Panc1 (cell line): Measurements from ENCODE around the gene RBMS3. TPM values are rescaled to one million over a fixed set of nuclear protein-coding genes. Genes with fewer than 3 reads are reported as not detected.

Source experiments
- ATAC-seq: fragments of 200-7000 bp; cut with Tn5 transposase; 2 replicates; pipeline ENCODE4 v1.9.1; 2020; ENCODE audit warnings: mild to moderate bottlenecking, moderate library complexity
- BruUV-seq: library from RNA; stranded (reverse); fragments of 400-500 nt; replicated peaks from 2 replicates; lab custom pipeline; 2021; lab: Mats Ljungman, UMichigan
- CTCF ChIA-PET: fragments of 300-600 bp; sonication (Branson Sonifier 250); formaldehyde crosslinking; loops from one replicate; lab custom pipeline; 2022; ENCODE audit warnings: antibody characterized with exemption; lab: Charles Lee
- POLR2A ChIA-PET: fragments of 300-600 bp; sonication (Branson Sonifier 250); formaldehyde crosslinking; loops from one replicate; lab custom pipeline; 2022; ENCODE audit warnings: antibody characterized with exemption; lab: Charles Lee
- DNase-seq: peaks from one replicate; pipeline ENCODE4 v3.0.0-alpha.2; 2010; ENCODE audit warnings: low read depth, low spot score
- H3K27ac ChIP-seq: 2 replicates; pipeline ENCODE4 v1.5.1; 2011; ENCODE audit warnings: mild to moderate bottlenecking, low read length, inconsistent platforms
- H3K27me3 ChIP-seq: fragments of 200-500 bp; sonication (Bioruptor generic); 2 replicates; pipeline ENCODE4 v1.6.0; 2014; ENCODE audit warnings: low read length, inconsistent platforms; ENCODE audit not compliant: control insufficient read depth, insufficient read depth
- H3K36me3 ChIP-seq: fragments of 200-500 bp; sonication (Bioruptor generic); 2 replicates; pipeline ENCODE4 v1.5.1; 2014; ENCODE audit warnings: inconsistent platforms, mild to moderate bottlenecking, low read length, moderate library complexity; ENCODE audit not compliant: control insufficient read depth, insufficient read depth
- H3K4me1 ChIP-seq: 2 replicates; pipeline ENCODE4 v1.5.1; 2011; ENCODE audit warnings: inconsistent platforms, mild to moderate bottlenecking, low read length, moderate library complexity; ENCODE audit not compliant: control insufficient read depth, insufficient read depth
- H3K4me3 ChIP-seq, 2 experiments: 2 replicates each; pipeline ENCODE4 v1.5.1; 2011 to 2012; ENCODE audit warnings: low read depth in 2 of 2, low read length in 2 of 2, mild to moderate bottlenecking in 2 of 2, inconsistent platforms in 1 of 2, moderate library complexity in 1 of 2
- H3K9me3 ChIP-seq: fragments of 200-500 bp; sonication (Bioruptor generic); 2 replicates; pipeline ENCODE4 v1.5.1; 2014; ENCODE audit warnings: low read depth, mild to moderate bottlenecking, inconsistent platforms, low read length, moderate library complexity; ENCODE audit not compliant: control insufficient read depth, insufficient read depth
- POLR2AphosphoS5 ChIP-seq: IDR thresholded peaks from 2 replicates; pipeline ENCODE4 v1.6.1; 2012; ENCODE audit warnings: mild to moderate bottlenecking, low read depth, low read length, moderate library complexity
- REST ChIP-seq, 2 experiments: IDR thresholded peaks; 2 replicates each; pipeline ENCODE4 v1.6.1; 2011 to 2012; ENCODE audit warnings: low read depth in 2 of 2, control low read depth in 1 of 2, low read length in 1 of 2, mild to moderate bottlenecking in 1 of 2, moderate library complexity in 1 of 2; ENCODE audit not compliant: insufficient read depth in 1 of 2
- SIN3A ChIP-seq: IDR thresholded peaks from 2 replicates; pipeline ENCODE4 v1.6.1; 2012; ENCODE audit warnings: low read depth, mild to moderate bottlenecking, low read length, moderate library complexity, borderline replicate concordance; ENCODE audit not compliant: insufficient read depth
- TCF7L2 ChIP-seq: IDR thresholded peaks from 2 replicates; pipeline ENCODE4 v1.6.1; 2011; ENCODE audit warnings: mild to moderate bottlenecking, low read depth, low read length, inconsistent platforms
- in situ Hi-C: cut with HindIII; loops from 2 replicates; pipeline ENCODE4 v1.10.0; 2016; ENCODE audit warnings: low sequenced_read_pairs, low pct_unique_long_range_greater_than_20kb
- intact Hi-C: fragments of 100-400 bp; cut with micrococcal nuclease; formaldehyde crosslinking; loops from one replicate; pipeline ENCODE4 v1.10.0; 2022; ENCODE audit not compliant: unreplicated experiment
- total RNA-seq: library from RNA; stranded (reverse); gene quantifications from one replicate; pipeline ENCODE4 v1.2.1, GENCODE V29; 2021; ENCODE audit not compliant: unreplicated experiment
- TF ChIP-seq, protein P1 (sequence below): fragments of 450-650 bp; IDR thresholded peaks from 2 replicates; pipeline ENCODE4 v1.5.1; 2017; ENCODE audit warnings: mild to moderate bottlenecking

The RBMS3 gene
- total RNA-seq, 1 experiment from 2014 or later: 1.1 TPM

- intact Hi-C loops (no loop called here), in situ Hi-C loops (no loop called here)
- no peak overlapping the region for H3K27ac ChIP-seq
- TF ChIP-seq POLR2AphosphoS5: no peak
- no peak for TF ChIP-seq REST (IDR thresholded peaks at IDR 0.05; ENCODE audit: insufficient read depth in 1 of 2, low read depth in 2 of 2, low read length in 1 of 2)
- TF ChIP-seq, protein P1, sequence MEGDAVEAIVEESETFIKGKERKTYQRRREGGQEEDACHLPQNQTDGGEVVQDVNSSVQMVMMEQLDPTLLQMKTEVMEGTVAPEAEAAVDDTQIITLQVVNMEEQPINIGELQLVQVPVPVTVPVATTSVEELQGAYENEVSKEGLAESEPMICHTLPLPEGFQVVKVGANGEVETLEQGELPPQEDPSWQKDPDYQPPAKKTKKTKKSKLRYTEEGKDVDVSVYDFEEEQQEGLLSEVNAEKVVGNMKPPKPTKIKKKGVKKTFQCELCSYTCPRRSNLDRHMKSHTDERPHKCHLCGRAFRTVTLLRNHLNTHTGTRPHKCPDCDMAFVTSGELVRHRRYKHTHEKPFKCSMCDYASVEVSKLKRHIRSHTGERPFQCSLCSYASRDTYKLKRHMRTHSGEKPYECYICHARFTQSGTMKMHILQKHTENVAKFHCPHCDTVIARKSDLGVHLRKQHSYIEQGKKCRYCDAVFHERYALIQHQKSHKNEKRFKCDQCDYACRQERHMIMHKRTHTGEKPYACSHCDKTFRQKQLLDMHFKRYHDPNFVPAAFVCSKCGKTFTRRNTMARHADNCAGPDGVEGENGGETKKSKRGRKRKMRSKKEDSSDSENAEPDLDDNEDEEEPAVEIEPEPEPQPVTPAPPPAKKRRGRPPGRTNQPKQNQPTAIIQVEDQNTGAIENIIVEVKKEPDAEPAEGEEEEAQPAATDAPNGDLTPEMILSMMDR: no peak
- TF ChIP-seq SIN3A: no peak
- TF ChIP-seq TCF7L2: no peak
- no peaks in the 10 kb centered on the region for H3K27me3 ChIP-seq
- no peaks in the 10 kb centered on the region for H3K4me1 ChIP-seq
- no peak overlapping the region for H3K4me3 ChIP-seq
- ATAC-seq (no peak), DNase-seq (no peak)
- H3K9me3 ChIP-seq: no peaks in the 10 kb centered on the region
- ChIA-PET POLR2A (no interaction called here), CTCF (no interaction called here)
- no peaks in the 10 kb centered on the region for H3K36me3 ChIP-seq
- BruUV-seq: no TSS peak
These were observed 726.8 kb downstream of the RBMS3 start for GRCh38 chr3:30007668-30008067.

DNA sequence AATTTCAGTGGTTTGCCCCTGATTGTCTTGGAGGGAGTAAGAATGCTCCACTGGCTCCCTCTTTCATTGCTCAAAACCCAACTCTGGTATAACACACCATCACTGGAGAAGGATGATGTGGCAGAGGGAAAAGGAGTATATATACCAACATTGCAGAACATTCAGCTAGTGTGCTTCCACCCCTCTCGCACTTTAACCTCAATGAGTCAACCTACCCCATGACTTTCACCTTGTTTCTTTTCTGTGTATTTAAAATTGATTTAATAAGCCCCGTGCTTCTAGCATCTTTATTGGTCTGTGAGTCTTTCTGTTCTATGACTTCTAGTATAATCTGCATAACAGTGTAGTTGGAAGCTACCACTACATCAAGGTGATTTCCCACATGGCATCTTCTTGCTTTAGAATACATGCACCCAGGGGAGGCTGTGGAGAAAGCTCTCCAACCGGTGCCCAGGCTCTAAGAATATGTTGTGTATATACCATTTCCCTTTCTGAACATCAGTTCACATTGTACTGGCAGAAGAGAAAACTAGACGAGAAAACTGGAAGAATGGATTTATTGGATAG is 730.4 kb downstream of the RBMS3 start:
- DNase-seq (no peak), ATAC-seq (no peak)
- Histone ChIP-seq H3K36me3 (no peaks in the 10 kb centered on the region), H3K27me3 (no peaks in the 10 kb centered on the region), H3K27ac (no peak overlapping the region), H3K4me1 (no peaks in the 10 kb centered on the region), H3K9me3 (no peaks in the 10 kb centered on the region), H3K4me3 (no peak overlapping the region)
- TF ChIP-seq REST (IDR thresholded peaks at IDR 0.05; ENCODE audit: insufficient read depth in 1 of 2, low read depth in 2 of 2, low read length in 1 of 2) (no peak), SIN3A (no peak)
- POLR2A ChIA-PET: no interaction called here
- BruUV-seq: no TSS peak
- intact Hi-C loops: loop anchor here (5.0 kb wide), 1 partner anchor 186 kb away; no protein-coding TSS in a partner anchor
- CTCF ChIA-PET: no interaction called here
- in situ Hi-C loops: no loop called here
